SK-N-SH treated with all-trans-retinoic acid at 6 μM for 48 hours (cell line): ENCODE measurements around the gene GSKIP.

Experiments used
- ARNTL ChIP-seq: fragments of 450-650 bp; formaldehyde crosslinking; IDR thresholded peaks from 2 replicates; pipeline ENCODE4 v1.5.0; 2020; ENCODE audit warnings: low read depth, mild to moderate bottlenecking, moderate library complexity, borderline replicate concordance
- CSDC2 ChIP-seq: fragments of 250-450 bp; sonication (Bioruptor Pico); IDR thresholded peaks from 2 replicates; pipeline ENCODE4 v1.5.0; 2020; ENCODE audit warnings: mild to moderate bottlenecking, moderate library complexity
- CSRNP3 ChIP-seq: fragments of 250-450 bp; sonication (Bioruptor Pico); IDR thresholded peaks from 2 replicates; pipeline ENCODE4 v1.5.1; 2021; ENCODE audit warnings: mild to moderate bottlenecking, moderate library complexity
- ESRRG ChIP-seq: fragments of 250-450 bp; sonication (Bioruptor Pico); IDR thresholded peaks from 2 replicates; pipeline ENCODE4 v1.6.1; 2021; ENCODE audit warnings: mild to moderate bottlenecking
- ISL1 ChIP-seq: fragments of 250-450 bp; sonication (Bioruptor Pico); IDR thresholded peaks from 2 replicates; pipeline ENCODE4 v2.1.2; 2022; ENCODE audit warnings: mild to moderate bottlenecking, moderate library complexity
- PATZ1 ChIP-seq: fragments of 250-450 bp; sonication (Bioruptor Pico); IDR thresholded peaks from 2 replicates; pipeline ENCODE4 v1.8.0; 2020; ENCODE audit warnings: mild to moderate bottlenecking, moderate library complexity, borderline replicate concordance
- PPARA ChIP-seq: fragments of 250-450 bp; sonication (Bioruptor Pico); IDR thresholded peaks from 2 replicates; pipeline ENCODE4 v1.5.0; 2020; ENCODE audit warnings: mild to moderate bottlenecking, borderline replicate concordance
- RARB ChIP-seq: fragments of 250-450 bp; sonication (Bioruptor Pico); IDR thresholded peaks from 2 replicates; pipeline ENCODE4 v1.8.0; 2021; ENCODE audit warnings: mild to moderate bottlenecking, moderate library complexity
- TCF4 ChIP-seq: fragments of 250-450 bp; sonication (Bioruptor Pico); IDR thresholded peaks from 2 replicates; pipeline ENCODE4 v1.8.0; 2021; ENCODE audit warnings: mild to moderate bottlenecking, moderate library complexity, borderline replicate concordance
- ZFP3 ChIP-seq: fragments of 250-450 bp; sonication (Bioruptor Pico); IDR thresholded peaks from 2 replicates; pipeline ENCODE4 v1.5.0; 2020; ENCODE audit warnings: mild to moderate bottlenecking, moderate library complexity
- ZFP30 ChIP-seq: fragments of 450-650 bp; formaldehyde crosslinking; IDR thresholded peaks from 2 replicates; pipeline ENCODE4 v1.5.0; 2022; ENCODE audit warnings: mild to moderate bottlenecking, moderate library complexity
- ZNF565 ChIP-seq: fragments of 450-650 bp; formaldehyde crosslinking; conservative IDR thresholded peaks from 2 replicates; pipeline ENCODE4 v1.5.0; 2020; ENCODE audit warnings: low read depth, mild to moderate bottlenecking, moderate library complexity
- ZNF8 ChIP-seq: fragments of 450-650 bp; formaldehyde crosslinking; IDR thresholded peaks from 2 replicates; pipeline ENCODE4 v1.5.0; 2020; ENCODE audit warnings: mild to moderate bottlenecking, moderate library complexity
- TF ChIP-seq, protein P1 (sequence below): fragments of 250-450 bp; sonication (Bioruptor Pico); IDR thresholded peaks from 2 replicates; pipeline ENCODE4 v1.5.1; 2020; ENCODE audit warnings: low read depth, mild to moderate bottlenecking, moderate library complexity

DNA sequence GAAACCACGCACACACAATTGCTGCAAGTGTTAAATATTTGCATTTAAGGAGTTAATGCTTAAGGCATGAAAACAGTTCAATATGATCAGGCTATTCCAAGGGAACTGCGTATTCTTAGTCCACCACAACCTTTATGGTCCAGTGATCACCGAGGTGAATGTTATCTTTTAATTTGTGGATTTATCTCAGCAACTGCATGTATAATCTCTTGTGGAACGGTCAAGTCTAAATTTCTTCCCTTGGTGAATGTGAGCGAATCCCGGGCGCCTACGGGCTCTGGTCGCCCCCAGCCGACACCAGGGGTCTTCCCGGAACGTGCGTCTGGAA is 27.6 kb downstream of the GSKIP start:
- TF ChIP-seq RARB (CRISPR knock-in tag) (no peak), CSRNP3 (CRISPR knock-in tag) (no peak), PATZ1 (CRISPR knock-in tag) (no peak), ISL1 (no peak), ZFP3 (CRISPR knock-in tag) (no peak), ESRRG (CRISPR knock-in tag) (no peak), TCF4 (CRISPR knock-in tag) (no peak), PPARA (CRISPR knock-in tag) (no peak), ARNTL (CRISPR knock-in tag) (no peak), ZNF8 (CRISPR knock-in tag) (no peak), ZFP30 (CRISPR knock-in tag) (no peak), CSDC2 (CRISPR knock-in tag) (no peak), ZNF565 (CRISPR knock-in tag) (no peak)
- TF ChIP-seq, protein P1, sequence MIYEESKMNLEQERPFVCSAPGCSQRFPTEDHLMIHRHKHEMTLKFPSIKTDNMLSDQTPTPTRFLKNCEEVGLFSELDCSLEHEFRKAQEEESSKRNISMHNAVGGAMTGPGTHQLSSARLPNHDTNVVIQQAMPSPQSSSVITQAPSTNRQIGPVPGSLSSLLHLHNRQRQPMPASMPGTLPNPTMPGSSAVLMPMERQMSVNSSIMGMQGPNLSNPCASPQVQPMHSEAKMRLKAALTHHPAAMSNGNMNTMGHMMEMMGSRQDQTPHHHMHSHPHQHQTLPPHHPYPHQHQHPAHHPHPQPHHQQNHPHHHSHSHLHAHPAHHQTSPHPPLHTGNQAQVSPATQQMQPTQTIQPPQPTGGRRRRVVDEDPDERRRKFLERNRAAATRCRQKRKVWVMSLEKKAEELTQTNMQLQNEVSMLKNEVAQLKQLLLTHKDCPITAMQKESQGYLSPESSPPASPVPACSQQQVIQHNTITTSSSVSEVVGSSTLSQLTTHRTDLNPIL (CRISPR knock-in tag): no peak
